Measurements from ENCODE around the gene FMOD.
"Not testable (repeated sequence)": the region's sequence is repeated elsewhere in the genome, so short reads cannot be mapped to it uniquely, and the experiment has no call there.

The FMOD gene

GRCh38 chr1:203306965-203307541 lies 43.9 kb downstream of the FMOD start:
- peak in 2 of 3 donors; percentile 32 to 37 for DNase-seq (ENCODE audit: low read depth in 3 of 3, low spot score in 1 of 3)

GRCh38 chr1:203306089-203306964 lies 44.6 kb downstream of the FMOD start:
- DNase-seq (ENCODE audit: low read depth in 3 of 3, low spot score in 1 of 3): no peak

- no peak for DNase-seq (ENCODE audit: low read depth in 3 of 3, low spot score in 1 of 3)
Measured at GRCh38 chr1:203305809-203306088, 45.2 kb downstream of the FMOD start.

GRCh38 chr1:203304919-203305808 lies 45.8 kb downstream of the FMOD start, which contains the start of gene BTG2:
BTG2 (plus strand) TSS chr1:203305519; CDS start chr1:203305607, 88 bp downstream.
- DNase-seq (ENCODE audit: low read depth in 3 of 3, low spot score in 1 of 3): peak; percentile 83 to 93 (median 90)

GRCh38 chr1:203304391-203304918 lies 46.5 kb downstream of the FMOD start:
- DNase-seq (ENCODE audit: low read depth in 3 of 3, low spot score in 1 of 3): no peak

- DNase-seq (ENCODE audit: low read depth in 3 of 3, low spot score in 1 of 3): no peak
Measured at GRCh38 chr1:203302894-203303293, 48.0 kb downstream of the FMOD start.

GRCh38 chr1:203302456-203302855 lies 48.5 kb downstream of the FMOD start:
- DNase-seq (ENCODE audit: low read depth in 3 of 3, low spot score in 1 of 3): no peak

GRCh38 chr1:203301331-203301668 lies 49.6 kb downstream of the FMOD start:
- no peak for DNase-seq (ENCODE audit: low read depth in 3 of 3, low spot score in 1 of 3)

GRCh38 chr1:203300441-203301330 lies 50.2 kb downstream of the FMOD start:
- no peak for DNase-seq (ENCODE audit: low read depth in 3 of 3, low spot score in 1 of 3)

GRCh38 chr1:203299719-203300429 lies 51.0 kb downstream of the FMOD start:
- DNase-seq (ENCODE audit: low read depth in 3 of 3, low spot score in 1 of 3): not testable (repeated sequence)

GRCh38 chr1:203299169-203299568 lies 51.8 kb downstream of the FMOD start:
- DNase-seq (ENCODE audit: low read depth in 3 of 3, low spot score in 1 of 3): no peak

GRCh38 chr1:203296460-203297073 lies 54.4 kb downstream of the FMOD start:
- DNase-seq (ENCODE audit: low read depth in 3 of 3, low spot score in 1 of 3): no peak

- no peak for DNase-seq (ENCODE audit: low read depth in 3 of 3, low spot score in 1 of 3)
Measured at GRCh38 chr1:203295796-203296195, 55.1 kb downstream of the FMOD start.

- DNase-seq (ENCODE audit: low read depth in 3 of 3, low spot score in 1 of 3): no peak
Measured at GRCh38 chr1:203291201-203292096, 59.5 kb downstream of the FMOD start.
